ENCODE results near the gene IL1RAP.

The IL1RAP gene

DNA sequence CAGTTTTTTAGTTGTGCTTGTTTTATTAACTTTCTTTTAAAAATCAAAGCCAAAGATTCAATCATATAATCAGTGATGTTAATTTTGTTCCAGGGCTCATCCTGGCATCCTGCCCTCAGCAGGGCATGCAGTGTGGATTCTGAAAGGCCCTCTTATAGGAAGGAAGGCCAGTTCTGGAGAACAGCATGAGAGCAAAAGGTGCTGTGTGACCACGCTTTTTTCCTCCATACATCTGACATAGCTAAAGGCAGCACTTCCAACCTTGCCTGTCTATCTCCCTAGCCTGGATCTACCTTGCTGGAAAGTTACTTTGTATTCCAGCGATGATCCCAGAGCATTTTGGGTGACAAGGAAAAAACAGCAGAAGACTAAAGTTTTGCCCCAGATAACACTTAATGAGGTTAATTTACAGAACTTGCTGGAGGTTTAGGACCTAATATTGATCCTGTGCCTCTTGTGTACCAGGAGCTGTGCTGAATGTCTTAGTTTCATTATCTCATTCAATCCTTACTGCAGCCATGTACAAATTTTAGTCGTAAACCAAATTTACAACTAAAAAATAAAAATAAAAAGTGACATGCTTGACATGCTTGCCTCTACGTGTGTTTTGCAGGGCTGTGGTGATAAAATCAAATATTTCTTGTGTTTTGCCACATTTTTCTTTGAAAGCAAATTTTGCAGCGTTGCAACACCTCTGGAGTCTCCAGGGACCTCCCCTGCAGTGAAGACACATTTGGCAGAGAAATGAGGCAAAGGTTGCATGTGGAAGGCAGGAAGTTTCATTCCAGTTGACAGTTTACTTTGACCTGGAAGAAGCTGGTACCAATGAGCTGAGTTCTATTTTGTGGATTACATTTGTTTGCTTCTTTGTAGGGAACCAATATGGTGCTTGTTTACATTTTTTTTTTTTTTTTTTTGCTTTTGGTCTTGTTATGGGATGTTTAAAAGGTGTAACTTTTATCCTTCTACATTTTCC, 13.2 kb downstream of the IL1RAP start:
- H3K36me3 ChIP-seq (ENCODE audit: insufficient read depth), result no peaks in the 10 kb centered on the region
- H3K9ac ChIP-seq, result no peak overlapping the region
- no peak overlapping the region for H3K4me2 ChIP-seq

DNA sequence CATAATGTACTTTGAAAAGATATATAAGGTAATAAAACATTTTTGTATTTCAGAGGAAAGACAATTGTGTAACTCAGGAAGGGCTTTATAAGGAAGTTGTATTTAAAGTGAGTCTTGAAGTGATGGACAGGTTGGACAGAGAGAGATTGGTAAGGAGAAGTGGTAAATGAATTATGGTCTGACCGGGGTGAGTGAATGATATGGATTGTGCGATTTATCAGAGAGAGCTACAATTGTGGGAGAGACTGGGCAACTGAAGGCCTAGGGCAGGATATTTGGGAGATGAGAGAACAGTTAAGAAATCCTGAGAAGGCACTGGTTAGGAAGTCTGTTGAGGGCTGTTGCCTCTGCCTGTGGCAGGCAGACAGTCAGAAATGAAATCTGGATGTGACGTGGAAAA, 14.8 kb downstream of the IL1RAP start:
- H3K36me3 ChIP-seq (ENCODE audit: insufficient read depth), result no peaks in the 10 kb centered on the region
- H4K20me1 ChIP-seq (ENCODE audit: insufficient read depth), result no peaks in the 10 kb centered on the region
- no peak overlapping the region for H3K4me3 ChIP-seq (IDR thresholded peaks at IDR 0.05; ENCODE audit: insufficient read depth, low read depth, low read length)
- no peak overlapping the region for H3K9ac ChIP-seq
- no peak overlapping the region for H3K27ac ChIP-seq
- H3K79me2 ChIP-seq (ENCODE audit: insufficient read depth, low read depth), result no peaks in the 10 kb centered on the region
- no peaks in the 10 kb centered on the region for H3K4me1 ChIP-seq (ENCODE audit: low read depth, poor library complexity, severe bottlenecking)
- H2AFZ ChIP-seq (ENCODE audit: low read depth), result no peak overlapping the region
- TF ChIP-seq, protein P1, sequence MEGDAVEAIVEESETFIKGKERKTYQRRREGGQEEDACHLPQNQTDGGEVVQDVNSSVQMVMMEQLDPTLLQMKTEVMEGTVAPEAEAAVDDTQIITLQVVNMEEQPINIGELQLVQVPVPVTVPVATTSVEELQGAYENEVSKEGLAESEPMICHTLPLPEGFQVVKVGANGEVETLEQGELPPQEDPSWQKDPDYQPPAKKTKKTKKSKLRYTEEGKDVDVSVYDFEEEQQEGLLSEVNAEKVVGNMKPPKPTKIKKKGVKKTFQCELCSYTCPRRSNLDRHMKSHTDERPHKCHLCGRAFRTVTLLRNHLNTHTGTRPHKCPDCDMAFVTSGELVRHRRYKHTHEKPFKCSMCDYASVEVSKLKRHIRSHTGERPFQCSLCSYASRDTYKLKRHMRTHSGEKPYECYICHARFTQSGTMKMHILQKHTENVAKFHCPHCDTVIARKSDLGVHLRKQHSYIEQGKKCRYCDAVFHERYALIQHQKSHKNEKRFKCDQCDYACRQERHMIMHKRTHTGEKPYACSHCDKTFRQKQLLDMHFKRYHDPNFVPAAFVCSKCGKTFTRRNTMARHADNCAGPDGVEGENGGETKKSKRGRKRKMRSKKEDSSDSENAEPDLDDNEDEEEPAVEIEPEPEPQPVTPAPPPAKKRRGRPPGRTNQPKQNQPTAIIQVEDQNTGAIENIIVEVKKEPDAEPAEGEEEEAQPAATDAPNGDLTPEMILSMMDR (conservative IDR thresholded peaks at IDR 0.05; ENCODE audit: low read depth, low read length), result no peak
- H3K4me2 ChIP-seq, result no peak overlapping the region
- no peaks in the 10 kb centered on the region for H3K27me3 ChIP-seq (ENCODE audit: insufficient read depth, low read depth)

More for the DNA sequence above, 13.2 kb downstream of the IL1RAP start:
- Histone ChIP-seq H3K79me2 (ENCODE audit: insufficient read depth, low read depth) (no peaks in the 10 kb centered on the region), H3K27me3 (ENCODE audit: insufficient read depth, low read depth) (no peaks in the 10 kb centered on the region), H2AFZ (ENCODE audit: low read depth) (no peak overlapping the region), H4K20me1 (ENCODE audit: insufficient read depth) (no peaks in the 10 kb centered on the region), H3K27ac (no peak overlapping the region), H3K4me1 (ENCODE audit: low read depth, poor library complexity, severe bottlenecking) (no peaks in the 10 kb centered on the region), H3K4me3 (IDR thresholded peaks at IDR 0.05; ENCODE audit: insufficient read depth, low read depth, low read length) (no peak overlapping the region)
- TF ChIP-seq, protein P1 (conservative IDR thresholded peaks at IDR 0.05; ENCODE audit: low read depth, low read length), result no peak

DNA sequence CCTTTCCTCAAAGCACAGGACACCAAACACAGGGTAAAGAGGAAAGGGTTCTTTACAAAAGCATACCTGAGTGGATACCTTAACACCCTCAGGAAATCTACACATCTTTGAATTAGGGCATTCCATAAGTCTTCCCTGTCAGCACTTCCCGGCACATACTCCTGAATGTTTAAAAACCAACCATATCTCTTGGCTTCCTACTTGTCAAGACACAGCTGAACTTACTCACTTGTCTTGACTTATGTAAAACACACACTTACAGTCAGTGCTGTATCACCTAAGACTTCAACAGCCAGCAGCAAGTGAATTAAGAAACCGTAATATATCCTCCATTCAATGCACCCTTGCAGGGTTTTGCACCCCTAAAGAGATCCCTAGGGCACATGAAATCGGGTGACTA, 17.5 kb downstream of the IL1RAP start:
- Histone ChIP-seq H2AFZ (ENCODE audit: low read depth) (no peak overlapping the region), H3K4me1 (ENCODE audit: low read depth, poor library complexity, severe bottlenecking) (no peaks in the 10 kb centered on the region), H3K4me2 (no peak overlapping the region), H3K9ac (no peak overlapping the region), H3K27ac (no peak overlapping the region), H3K27me3 (ENCODE audit: insufficient read depth, low read depth) (no peaks in the 10 kb centered on the region), H4K20me1 (ENCODE audit: insufficient read depth) (no peaks in the 10 kb centered on the region), H3K79me2 (ENCODE audit: insufficient read depth, low read depth) (no peaks in the 10 kb centered on the region), H3K36me3 (ENCODE audit: insufficient read depth) (no peaks in the 10 kb centered on the region), H3K4me3 (IDR thresholded peaks at IDR 0.05; ENCODE audit: insufficient read depth, low read depth, low read length) (no peak overlapping the region)
- TF ChIP-seq, protein P1 (conservative IDR thresholded peaks at IDR 0.05; ENCODE audit: low read depth, low read length), result no peak

DNA sequence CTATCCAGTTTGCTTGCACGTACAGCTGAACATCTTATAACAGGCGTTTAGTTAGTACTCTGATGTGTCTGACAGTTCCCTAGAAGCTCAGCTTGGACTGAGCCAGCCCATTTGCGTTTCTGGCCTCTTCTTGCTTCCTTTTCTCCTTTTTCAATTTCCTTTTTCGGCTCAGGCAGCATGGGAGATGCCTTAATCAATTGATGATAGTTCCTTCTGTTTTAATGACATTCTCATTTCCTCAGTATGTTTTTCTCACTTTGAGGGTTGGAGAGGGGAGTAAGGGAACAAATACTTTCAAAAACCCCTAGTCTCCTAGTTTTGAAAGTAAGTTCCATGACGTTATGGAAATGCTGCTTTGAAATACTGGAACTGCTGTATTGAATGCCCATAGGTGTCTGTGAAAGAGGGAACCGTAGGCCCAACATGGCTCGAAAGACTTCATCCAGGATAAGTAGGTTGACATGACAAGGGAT, 18.9 kb downstream of the IL1RAP start:
- Histone ChIP-seq H4K20me1 (ENCODE audit: insufficient read depth) (no peaks in the 10 kb centered on the region), H3K27ac (no peak overlapping the region), H3K27me3 (ENCODE audit: insufficient read depth, low read depth) (no peaks in the 10 kb centered on the region), H3K79me2 (ENCODE audit: insufficient read depth, low read depth) (no peaks in the 10 kb centered on the region), H2AFZ (ENCODE audit: low read depth) (no peak overlapping the region), H3K4me3 (IDR thresholded peaks at IDR 0.05; ENCODE audit: insufficient read depth, low read depth, low read length) (no peak overlapping the region), H3K9ac (no peak overlapping the region), H3K36me3 (ENCODE audit: insufficient read depth) (no peaks in the 10 kb centered on the region), H3K4me2 (no peak overlapping the region), H3K4me1 (ENCODE audit: low read depth, poor library complexity, severe bottlenecking) (no peaks in the 10 kb centered on the region)
- TF ChIP-seq, protein P1 (conservative IDR thresholded peaks at IDR 0.05; ENCODE audit: low read depth, low read length), result no peak

Measured in KMS-11 (cell line).